ENCODE data around the gene TCERG1.
"Not testable (repeated sequence)": the region's sequence is repeated elsewhere in the genome, so short reads cannot be mapped to it uniquely, and the experiment has no call there.

Gene TCERG1

DNA sequence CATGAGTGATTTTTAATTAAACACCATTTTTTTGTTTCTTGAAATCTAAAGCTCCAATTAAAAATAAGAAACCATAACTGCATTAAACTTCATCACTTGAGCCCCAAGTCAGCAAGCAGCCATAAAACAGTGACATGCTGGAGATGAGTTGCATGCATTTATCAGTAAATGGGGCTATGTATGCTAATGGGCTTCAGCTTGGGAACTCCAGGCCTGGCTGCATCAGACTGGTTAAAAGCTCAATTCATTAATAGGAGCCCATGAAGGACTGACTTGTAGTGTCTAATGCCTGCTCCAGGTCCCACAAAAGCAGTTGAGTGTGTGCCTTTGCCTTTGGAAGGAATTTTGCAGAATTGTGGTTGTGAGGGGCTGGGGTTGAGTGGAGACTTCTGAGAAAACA, 102.5 kb downstream of the TCERG1 start:
- H3K27me3 ChIP-seq (ENCODE audit: insufficient read depth, low read depth), result no peaks in the 10 kb centered on the region
- H3K4me3 ChIP-seq (IDR thresholded peaks at IDR 0.05; ENCODE audit: insufficient read depth, low read depth, low read length), result no peak overlapping the region
- H4K20me1 ChIP-seq (ENCODE audit: insufficient read depth), result no peaks in the 10 kb centered on the region
- peaks cover 59% of the 10 kb centered on the region for H3K4me1 ChIP-seq (ENCODE audit: low read depth, poor library complexity, severe bottlenecking)
- peak overlapping the region; percentile 74 for H3K4me2 ChIP-seq
- H3K79me2 ChIP-seq (ENCODE audit: insufficient read depth, low read depth), result no peaks in the 10 kb centered on the region
- no peaks in the 10 kb centered on the region for H3K36me3 ChIP-seq (ENCODE audit: insufficient read depth)
- H2AFZ ChIP-seq (ENCODE audit: low read depth), result peak overlapping the region; percentile 24; the same call in 1 of the 2 replicates
- peak overlapping the region; percentile 82 for H3K27ac ChIP-seq
- H3K9ac ChIP-seq, result peak overlapping the region; percentile 41; the same call in 1 of the 2 replicates
- TF ChIP-seq, protein P1, sequence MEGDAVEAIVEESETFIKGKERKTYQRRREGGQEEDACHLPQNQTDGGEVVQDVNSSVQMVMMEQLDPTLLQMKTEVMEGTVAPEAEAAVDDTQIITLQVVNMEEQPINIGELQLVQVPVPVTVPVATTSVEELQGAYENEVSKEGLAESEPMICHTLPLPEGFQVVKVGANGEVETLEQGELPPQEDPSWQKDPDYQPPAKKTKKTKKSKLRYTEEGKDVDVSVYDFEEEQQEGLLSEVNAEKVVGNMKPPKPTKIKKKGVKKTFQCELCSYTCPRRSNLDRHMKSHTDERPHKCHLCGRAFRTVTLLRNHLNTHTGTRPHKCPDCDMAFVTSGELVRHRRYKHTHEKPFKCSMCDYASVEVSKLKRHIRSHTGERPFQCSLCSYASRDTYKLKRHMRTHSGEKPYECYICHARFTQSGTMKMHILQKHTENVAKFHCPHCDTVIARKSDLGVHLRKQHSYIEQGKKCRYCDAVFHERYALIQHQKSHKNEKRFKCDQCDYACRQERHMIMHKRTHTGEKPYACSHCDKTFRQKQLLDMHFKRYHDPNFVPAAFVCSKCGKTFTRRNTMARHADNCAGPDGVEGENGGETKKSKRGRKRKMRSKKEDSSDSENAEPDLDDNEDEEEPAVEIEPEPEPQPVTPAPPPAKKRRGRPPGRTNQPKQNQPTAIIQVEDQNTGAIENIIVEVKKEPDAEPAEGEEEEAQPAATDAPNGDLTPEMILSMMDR (conservative IDR thresholded peaks at IDR 0.05; ENCODE audit: low read depth, low read length), result no peak

DNA sequence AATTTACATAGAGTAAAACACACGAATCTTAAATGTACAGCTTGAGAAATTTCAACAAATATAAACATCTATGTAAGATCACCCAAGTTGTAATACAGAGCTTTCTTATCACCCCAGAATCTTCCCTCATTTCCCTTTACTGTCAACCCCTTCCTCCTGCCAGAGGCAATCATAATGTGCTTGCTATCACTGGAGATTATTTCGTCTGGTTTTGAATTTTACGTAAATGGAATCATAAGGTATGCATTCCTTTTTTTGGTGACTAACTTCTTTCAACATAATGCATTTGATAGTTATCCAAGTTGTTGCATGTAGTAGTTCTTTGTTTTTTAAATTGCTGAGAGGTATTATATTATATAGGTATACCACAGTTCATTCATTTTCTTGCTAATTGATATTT, 106.3 kb downstream of the TCERG1 start:
- no peaks in the 10 kb centered on the region for H4K20me1 ChIP-seq (ENCODE audit: insufficient read depth)
- TF ChIP-seq, protein P1 (conservative IDR thresholded peaks at IDR 0.05; ENCODE audit: low read depth, low read length), result no peak
- H3K36me3 ChIP-seq (ENCODE audit: insufficient read depth), result no peaks in the 10 kb centered on the region
- no peak overlapping the region for H2AFZ ChIP-seq (ENCODE audit: low read depth)
- H3K9ac ChIP-seq, result no peak overlapping the region
- H3K4me3 ChIP-seq (IDR thresholded peaks at IDR 0.05; ENCODE audit: insufficient read depth, low read depth, low read length), result no peak overlapping the region
- no peak overlapping the region for H3K27ac ChIP-seq
- no peak overlapping the region for H3K4me2 ChIP-seq
- H3K4me1 ChIP-seq (ENCODE audit: low read depth, poor library complexity, severe bottlenecking), result peaks cover 25% of the 10 kb centered on the region
- H3K27me3 ChIP-seq (ENCODE audit: insufficient read depth, low read depth), result no peaks in the 10 kb centered on the region
- no peaks in the 10 kb centered on the region for H3K79me2 ChIP-seq (ENCODE audit: insufficient read depth, low read depth)

DNA sequence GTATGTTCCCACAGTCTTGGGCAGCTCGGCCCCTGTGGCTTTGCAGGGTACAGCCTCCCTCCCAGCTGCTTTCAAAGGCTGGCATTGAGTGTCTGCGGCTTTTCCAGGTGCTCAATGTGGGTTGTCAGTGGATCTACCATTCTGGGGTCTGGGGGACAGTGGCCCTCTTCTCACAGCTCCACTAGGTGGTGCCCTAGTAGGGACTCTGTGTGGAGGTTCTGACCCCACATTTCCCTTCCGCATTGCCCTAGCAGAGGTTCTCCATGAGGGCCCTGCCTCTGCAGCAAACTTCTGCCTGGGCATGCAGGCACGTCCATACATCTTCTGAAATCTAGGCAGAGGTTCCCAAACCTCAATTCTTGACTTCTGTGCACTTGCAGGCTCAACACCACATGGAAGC, 109.8 kb downstream of the TCERG1 start:
- not testable (repeated sequence) for H3K36me3 ChIP-seq (ENCODE audit: insufficient read depth); H3K79me2 ChIP-seq (ENCODE audit: insufficient read depth, low read depth); H3K4me1 ChIP-seq (ENCODE audit: low read depth, poor library complexity, severe bottlenecking); H3K4me2 ChIP-seq; H3K4me3 ChIP-seq (IDR thresholded peaks at IDR 0.05; ENCODE audit: insufficient read depth, low read depth, low read length); H3K9ac ChIP-seq; H3K27ac ChIP-seq; H4K20me1 ChIP-seq (ENCODE audit: insufficient read depth); H2AFZ ChIP-seq (ENCODE audit: low read depth); H3K27me3 ChIP-seq (ENCODE audit: insufficient read depth, low read depth)

DNA sequence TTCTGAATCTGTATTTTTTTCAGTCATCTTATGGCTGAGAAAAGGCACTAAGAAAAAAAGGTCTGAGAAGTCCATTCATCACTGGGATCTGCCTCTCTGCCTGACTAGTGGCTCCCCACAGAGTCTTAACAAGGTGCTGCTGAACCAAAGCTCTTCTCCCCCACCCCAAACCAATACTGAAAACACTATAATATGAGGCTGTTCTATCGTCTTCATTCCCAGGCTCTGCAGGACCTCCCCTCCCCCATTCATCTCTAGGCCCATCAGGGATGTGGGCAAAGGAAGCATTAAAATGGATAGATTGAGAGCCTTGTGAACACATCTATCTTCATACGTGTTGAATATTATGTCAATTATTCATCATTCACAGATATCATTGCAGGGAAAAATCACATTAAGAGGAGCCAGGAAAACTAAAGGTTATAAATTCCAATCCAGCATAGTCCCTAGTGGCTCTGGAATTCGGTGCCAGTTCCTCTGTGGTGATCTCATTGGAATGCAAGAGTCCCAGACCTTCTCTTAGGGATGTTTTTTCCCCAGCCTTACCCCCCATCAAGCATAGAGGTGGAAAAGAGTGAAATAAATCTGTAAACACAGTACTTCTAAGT, 113.2 kb downstream of the TCERG1 start:
- H4K20me1 ChIP-seq (ENCODE audit: insufficient read depth), result no peaks in the 10 kb centered on the region
- no peaks in the 10 kb centered on the region for H3K79me2 ChIP-seq (ENCODE audit: insufficient read depth, low read depth)
- no peak overlapping the region for H2AFZ ChIP-seq (ENCODE audit: low read depth)
- no peak overlapping the region for H3K9ac ChIP-seq
- H3K36me3 ChIP-seq (ENCODE audit: insufficient read depth), result no peaks in the 10 kb centered on the region
- H3K27ac ChIP-seq, result no peak overlapping the region
- peaks cover 4% of the 10 kb centered on the region for H3K4me1 ChIP-seq (ENCODE audit: low read depth, poor library complexity, severe bottlenecking)
- H3K4me3 ChIP-seq (IDR thresholded peaks at IDR 0.05; ENCODE audit: insufficient read depth, low read depth, low read length), result no peak overlapping the region
- no peaks in the 10 kb centered on the region for H3K27me3 ChIP-seq (ENCODE audit: insufficient read depth, low read depth)
- TF ChIP-seq, protein P1 (conservative IDR thresholded peaks at IDR 0.05; ENCODE audit: low read depth, low read length), result no peak
- H3K4me2 ChIP-seq, result no peak overlapping the region
